Measurements from ENCODE around the gene CFDP1. TPM values are rescaled to one million over a fixed set of nuclear protein-coding genes. Genes with fewer than 3 reads are reported as not detected.
A peak's percentile ranks its signal among the peaks of the same experiment; 100 is the strongest.

The CFDP1 gene
- total and polyA plus RNA-seq, 2 donors (not counting 1 experiment from before 2014, with no cell fraction given), result 6.3 to 42.8 TPM

DNA sequence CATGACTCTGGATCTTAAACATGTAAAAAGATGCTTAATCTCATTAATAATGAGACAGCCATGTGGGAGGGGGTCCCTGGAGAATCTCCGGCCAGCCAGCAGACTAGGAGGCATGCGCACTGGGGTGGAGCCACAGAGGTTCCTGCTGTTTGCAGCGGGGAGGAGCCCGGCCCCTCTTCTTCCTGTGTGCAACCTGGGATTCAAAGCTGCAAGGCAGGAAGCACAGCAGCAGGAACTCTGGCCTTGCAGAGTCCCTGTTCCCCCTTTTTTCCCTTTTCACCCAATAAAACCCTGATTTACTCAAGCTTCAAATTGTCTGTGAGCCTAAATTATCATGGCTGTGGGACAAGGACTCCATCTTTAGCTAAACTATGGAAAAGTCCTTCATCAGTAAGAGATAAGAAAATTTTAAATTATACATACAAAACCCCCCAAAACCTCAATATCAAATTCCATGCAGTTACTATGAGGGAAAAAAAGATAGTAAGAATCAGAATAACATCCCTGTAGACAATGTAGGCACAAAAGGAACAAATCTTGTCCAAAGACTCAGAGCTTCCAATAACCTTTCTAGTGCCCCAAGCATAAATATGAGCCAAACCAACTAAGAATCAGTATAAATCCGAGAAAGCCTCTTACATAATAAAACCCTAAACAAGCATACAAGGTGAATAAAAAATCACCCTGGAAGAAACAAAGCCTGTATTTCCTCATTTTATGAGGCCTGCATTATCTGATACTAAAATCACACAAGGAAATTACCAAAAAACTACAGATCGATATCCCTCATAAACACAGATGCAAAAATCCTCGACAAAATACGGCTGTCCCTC lies 12.1 kb downstream of the CFDP1 start:
- no peak overlapping the region for H3K27ac Mint-ChIP-seq
- CTCF ChIA-PET, result interaction anchor here (1.1 kb wide), 2 partner anchors 12 to 36 kb away, joined by 3 to 4 read pairs; no protein-coding TSS in a partner anchor
- no peak for TF ChIP-seq EZH2 (IDR thresholded peaks at IDR 0.05; ENCODE audit: borderline replicate concordance, insufficient read depth, low read depth, low read length, poor library complexity, severe bottlenecking)
- TF ChIP-seq, protein P1, sequence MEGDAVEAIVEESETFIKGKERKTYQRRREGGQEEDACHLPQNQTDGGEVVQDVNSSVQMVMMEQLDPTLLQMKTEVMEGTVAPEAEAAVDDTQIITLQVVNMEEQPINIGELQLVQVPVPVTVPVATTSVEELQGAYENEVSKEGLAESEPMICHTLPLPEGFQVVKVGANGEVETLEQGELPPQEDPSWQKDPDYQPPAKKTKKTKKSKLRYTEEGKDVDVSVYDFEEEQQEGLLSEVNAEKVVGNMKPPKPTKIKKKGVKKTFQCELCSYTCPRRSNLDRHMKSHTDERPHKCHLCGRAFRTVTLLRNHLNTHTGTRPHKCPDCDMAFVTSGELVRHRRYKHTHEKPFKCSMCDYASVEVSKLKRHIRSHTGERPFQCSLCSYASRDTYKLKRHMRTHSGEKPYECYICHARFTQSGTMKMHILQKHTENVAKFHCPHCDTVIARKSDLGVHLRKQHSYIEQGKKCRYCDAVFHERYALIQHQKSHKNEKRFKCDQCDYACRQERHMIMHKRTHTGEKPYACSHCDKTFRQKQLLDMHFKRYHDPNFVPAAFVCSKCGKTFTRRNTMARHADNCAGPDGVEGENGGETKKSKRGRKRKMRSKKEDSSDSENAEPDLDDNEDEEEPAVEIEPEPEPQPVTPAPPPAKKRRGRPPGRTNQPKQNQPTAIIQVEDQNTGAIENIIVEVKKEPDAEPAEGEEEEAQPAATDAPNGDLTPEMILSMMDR (IDR thresholded peaks at IDR 0.05), result no peak
- no peak for ATAC-seq (ENCODE audit: low read depth)
- no peaks in the 10 kb centered on the region for H3K9me3 Mint-ChIP-seq (ENCODE audit: insufficient read depth)
- Histone ChIP-seq H3K36me3 (replicated peaks in 1 of 2; ENCODE audit: control extremely low read depth in 1 of 2, control insufficient read depth in 1 of 2, extremely low read depth in 1 of 2, insufficient read depth in 2 of 2, low read length in 1 of 2) (no peaks in the 10 kb centered on the region), H3K4me1 (ENCODE audit: control insufficient read depth in 2 of 2, insufficient read depth in 2 of 2, low read length in 2 of 2) (peaks cover 5 to 10% of the 10 kb centered on the region in 2 donors), H4K20me1 (ENCODE audit: control insufficient read depth, insufficient read depth, low read length, poor library complexity, severe bottlenecking) (peaks cover 19% of the 10 kb centered on the region), H3K27ac (ENCODE audit: low read length in 2 of 2) (peak overlapping the region in 1 of 2 donors; percentile 17), H3K4me2 (replicated peaks; ENCODE audit: low read depth, low read length, poor library complexity, severe bottlenecking) (peak overlapping the region; percentile 40), H3K4me3 (ENCODE audit: control extremely low read depth in 1 of 5, extremely low read depth in 1 of 5, insufficient read depth in 1 of 5, low read depth in 2 of 5, low read length in 4 of 5) (no peak overlapping the region), H2AFZ (ENCODE audit: insufficient read depth, low read depth, low read length, poor library complexity, severe bottlenecking) (peak overlapping the region; percentile 3), H3K9ac (ENCODE audit: low read length) (no peak overlapping the region), H3K9me3 (ENCODE audit: control extremely low read depth in 1 of 3, control insufficient read depth in 2 of 3, insufficient read depth in 1 of 3, low read length in 2 of 3) (no peaks in the 10 kb centered on the region), H3K79me2 (ENCODE audit: control insufficient read depth, insufficient read depth, low read length) (peaks cover 76% of the 10 kb centered on the region), H3K27me3 (replicated peaks in 1 of 4; ENCODE audit: control extremely low read depth in 1 of 4, control insufficient read depth in 3 of 4, insufficient read depth in 4 of 4, low read length in 3 of 4) (no peaks in the 10 kb centered on the region)
- 10% methylated on average over 5 of the region's 8 CpGs for WGBS (ENCODE audit: insufficient coverage)
- POLR2A ChIA-PET, result no interaction called here
- peak; percentile 17 for DNase-seq
- peaks cover 20% of the 10 kb centered on the region for H3K4me1 Mint-ChIP-seq
- intact Hi-C loops (cut with micrococcal nuclease), result no loop called here
- H3K4me3 Mint-ChIP-seq, result peak overlapping the region; percentile 17
- H3K27me3 Mint-ChIP-seq, result no peaks in the 10 kb centered on the region

All from B cell (primary cell).